HK-2 (cell line): Measurements from ENCODE around the gene C19orf53.

ENCODE experiments used
- DNase-seq: peaks from one replicate; pipeline ENCODE4 v3.0.0-alpha.2; 2018; ENCODE audit not compliant: unreplicated experiment

C19orf53 gene

GRCh38 chr19:13826652-13827235 lies 52.5 kb downstream of the C19orf53 start:
- no peak for DNase-seq

DNA sequence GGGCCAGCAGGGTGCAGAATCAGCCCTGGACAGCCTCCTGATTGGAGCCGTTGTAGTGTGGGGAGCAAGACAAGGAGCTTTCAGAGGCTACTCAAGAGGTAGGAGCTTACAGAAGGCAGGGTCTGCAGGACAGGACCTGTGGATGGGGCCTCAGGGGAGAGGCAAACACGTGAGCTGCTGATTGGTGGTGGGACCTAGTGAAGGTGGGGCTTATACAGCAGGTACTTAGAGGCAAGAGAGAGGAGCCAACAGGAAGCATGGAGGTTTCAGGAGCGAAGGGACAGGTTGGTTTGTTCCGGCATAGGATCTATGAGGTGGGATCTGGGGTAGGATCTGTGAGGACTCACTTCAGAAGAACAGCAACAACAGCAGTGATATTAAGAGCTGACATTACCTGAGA lies 53.4 kb downstream of the C19orf53 start:
- DNase-seq = no peak
